Stimulated activated effector memory CD8-positive, alpha-beta T cell treated with anti-CD3 and anti-CD28 coated beads, Interleukin-12 subunit alpha, Interleukin-12 subunit beta, amount 100 ng/mL, for 72 hours (primary cell): ENCODE data around the gene TRIM59.
A peak's percentile ranks its signal among the peaks of the same experiment; 100 is the strongest.

ENCODE experiments used
- ATAC-seq: fragments of 150-1000 bp; cut with Tn5 transposase; 2 replicates; pipeline ENCODE4 v1.10.0; 2021
- DNase-seq, 2 donors: peaks; one replicate each; pipeline ENCODE4 v3.0.0; 2021 to 2022; ENCODE audit warnings: low spot score in 2 of 2
- H3K27ac Mint-ChIP-seq: one replicate; pipeline ENCODE4 v1.8.0; 2022; ENCODE audit warnings: mild to moderate bottlenecking, mixed read lengths
- H3K36me3 Mint-ChIP-seq: one replicate; pipeline ENCODE4 v1.8.0; 2022; ENCODE audit warnings: mild to moderate bottlenecking, mixed read lengths
- H3K4me1 Mint-ChIP-seq: one replicate; pipeline ENCODE4 v1.8.0; 2022; ENCODE audit warnings: mixed read lengths
- H3K4me3 Mint-ChIP-seq: one replicate; pipeline ENCODE4 v1.8.0; 2022; ENCODE audit warnings: mild to moderate bottlenecking, mixed read lengths
- H3K9me3 Mint-ChIP-seq: one replicate; pipeline ENCODE4 v1.8.0; 2022; ENCODE audit warnings: mixed read lengths

The TRIM59 gene

DNA sequence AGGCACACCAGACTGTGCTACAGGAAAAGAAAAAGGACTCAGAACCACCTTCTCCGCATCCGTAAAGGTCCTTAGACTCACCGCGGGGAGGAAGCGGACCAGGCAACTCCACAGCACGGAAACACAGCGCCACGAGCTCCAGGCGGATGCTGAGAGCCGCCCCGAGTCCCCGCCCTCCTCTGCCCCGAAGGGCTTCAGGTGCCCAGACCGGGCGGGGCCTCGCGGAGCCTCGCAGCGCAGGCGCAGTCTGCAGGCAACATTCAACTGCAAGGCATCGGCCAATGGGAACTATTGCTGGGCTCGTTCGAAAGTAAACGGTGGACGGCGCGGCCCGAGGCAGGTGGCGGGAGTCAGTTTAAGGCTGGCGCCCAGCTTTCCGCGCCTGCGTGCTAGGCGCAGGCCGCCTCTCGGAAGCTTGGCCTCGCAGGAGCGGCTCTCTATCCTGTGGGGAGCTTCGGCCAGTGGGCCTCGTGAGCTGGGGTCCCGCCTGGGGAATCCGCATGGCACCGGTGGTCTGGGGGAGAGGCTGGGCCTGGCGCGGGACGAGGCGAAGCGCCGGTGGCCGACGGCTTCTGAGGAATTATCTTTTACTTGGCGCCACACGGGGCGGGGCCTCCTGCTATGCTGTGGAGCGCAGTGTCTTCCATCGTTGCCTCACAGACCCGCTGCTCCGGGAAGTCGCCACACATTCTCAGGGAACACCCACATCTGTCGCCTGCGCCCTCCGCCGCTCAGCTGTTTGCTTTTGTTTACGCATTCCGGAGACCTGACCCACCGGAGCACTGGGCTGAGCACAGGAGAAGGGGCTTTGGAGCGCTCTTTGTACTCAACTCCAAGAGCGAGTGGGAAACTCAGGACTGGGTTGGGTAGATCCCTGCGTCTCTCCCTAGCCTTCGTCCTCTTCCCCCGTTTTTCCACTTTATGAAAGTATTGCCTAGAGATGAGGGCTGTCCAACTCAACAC, at the start of gene TRIM59:
TRIM59 (minus strand) TSS at position 151 of the 963 bp plus-strand sequence. CDS start 10,603 bp downstream, outside the sequence.
- H3K4me1 Mint-ChIP-seq = peaks cover 20% of the 10 kb centered on the region
- ATAC-seq (peak; percentile 97), DNase-seq (peak; percentile 89 to 96)
- peak within 1 kb of the TSS; percentile 98 for H3K27ac Mint-ChIP-seq
- H3K9me3 Mint-ChIP-seq = peaks cover 3% of the 10 kb centered on the region
- peak within 1 kb of the TSS; percentile 97 for H3K4me3 Mint-ChIP-seq
- H3K36me3 Mint-ChIP-seq = peaks cover 47% of the 10 kb centered on the region

- no peak overlapping the region for H3K27ac Mint-ChIP-seq
- DNase-seq (no peak), ATAC-seq (no peak)
- no peak overlapping the region for H3K4me3 Mint-ChIP-seq
- H3K36me3 Mint-ChIP-seq = peaks cover 48% of the 10 kb centered on the region
- H3K4me1 Mint-ChIP-seq = no peaks in the 10 kb centered on the region
- no peaks in the 10 kb centered on the region for H3K9me3 Mint-ChIP-seq
These were observed 48.6 kb upstream of the TRIM59 start for GRCh38 chr3:160498202-160498601.

DNA sequence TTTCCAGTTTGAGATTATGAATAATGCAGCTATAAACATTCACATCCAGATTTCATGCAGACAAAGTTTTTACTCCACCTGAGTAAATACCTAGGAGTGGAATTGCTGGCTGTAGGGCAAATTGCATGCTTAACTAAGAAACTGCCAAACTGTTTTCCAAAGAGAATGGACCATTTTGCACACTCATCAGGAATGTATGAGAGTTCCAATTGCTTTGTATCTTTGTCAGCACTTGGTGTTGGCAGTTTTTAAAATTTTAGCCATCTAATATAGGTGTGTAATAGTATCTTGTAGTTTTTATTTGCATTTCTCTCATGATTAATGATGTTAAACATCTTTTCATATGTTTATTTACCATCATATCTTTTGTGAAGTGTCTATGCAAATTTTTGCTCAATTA, 40.6 kb upstream of the TRIM59 start:
- no peak for DNase-seq
- H3K27ac Mint-ChIP-seq = no peak overlapping the region
- no peaks in the 10 kb centered on the region for H3K9me3 Mint-ChIP-seq
- no peak overlapping the region for H3K4me3 Mint-ChIP-seq
- peaks cover 4% of the 10 kb centered on the region for H3K4me1 Mint-ChIP-seq
- H3K36me3 Mint-ChIP-seq = no peaks in the 10 kb centered on the region
- ATAC-seq = no peak

- H3K4me1 Mint-ChIP-seq = peaks cover 6% of the 10 kb centered on the region
- ATAC-seq = no peak
These were observed 36.9 kb upstream of the TRIM59 start for GRCh38 chr3:160486459-160486869.

GRCh38 chr3:160482796-160483195, 33.2 kb upstream of the TRIM59 start:
- Mint-ChIP-seq H3K4me1 (peaks cover 6% of the 10 kb centered on the region), H3K27ac (no peak overlapping the region), H3K4me3 (no peak overlapping the region), H3K36me3 (no peaks in the 10 kb centered on the region), H3K9me3 (no peaks in the 10 kb centered on the region)
- DNase-seq = no peak
- ATAC-seq = no peak

More at GRCh38 chr3:160486459-160486869, 36.9 kb upstream of the TRIM59 start:
- H3K4me3 Mint-ChIP-seq = no peak overlapping the region
- H3K9me3 Mint-ChIP-seq = no peaks in the 10 kb centered on the region
- no peak for DNase-seq
- no peaks in the 10 kb centered on the region for H3K36me3 Mint-ChIP-seq
- H3K27ac Mint-ChIP-seq = no peak overlapping the region

DNA sequence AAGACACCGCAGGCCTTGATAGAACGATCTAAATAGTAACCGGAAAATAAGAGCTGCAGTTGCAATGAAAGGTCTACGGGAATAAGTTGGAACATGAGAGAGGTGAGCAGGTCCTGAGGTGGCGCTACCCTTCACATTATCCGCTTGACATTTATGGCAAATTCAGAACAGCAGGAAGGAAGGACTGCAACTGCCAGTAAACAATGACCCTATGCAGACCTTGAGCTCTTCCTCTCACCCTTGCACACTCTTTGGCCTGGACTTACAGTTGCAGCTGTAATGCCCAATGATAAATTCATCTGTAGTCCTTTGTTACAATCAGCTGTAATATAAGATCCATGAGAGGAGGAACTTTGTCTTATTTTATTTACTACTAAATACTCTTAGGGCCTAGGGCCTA, 32.3 kb upstream of the TRIM59 start:
- DNase-seq (no peak), ATAC-seq (no peak)
- H3K4me3 Mint-ChIP-seq = no peak overlapping the region
- no peaks in the 10 kb centered on the region for H3K9me3 Mint-ChIP-seq
- no peaks in the 10 kb centered on the region for H3K36me3 Mint-ChIP-seq
- peaks cover 6% of the 10 kb centered on the region for H3K4me1 Mint-ChIP-seq
- no peak overlapping the region for H3K27ac Mint-ChIP-seq

DNA sequence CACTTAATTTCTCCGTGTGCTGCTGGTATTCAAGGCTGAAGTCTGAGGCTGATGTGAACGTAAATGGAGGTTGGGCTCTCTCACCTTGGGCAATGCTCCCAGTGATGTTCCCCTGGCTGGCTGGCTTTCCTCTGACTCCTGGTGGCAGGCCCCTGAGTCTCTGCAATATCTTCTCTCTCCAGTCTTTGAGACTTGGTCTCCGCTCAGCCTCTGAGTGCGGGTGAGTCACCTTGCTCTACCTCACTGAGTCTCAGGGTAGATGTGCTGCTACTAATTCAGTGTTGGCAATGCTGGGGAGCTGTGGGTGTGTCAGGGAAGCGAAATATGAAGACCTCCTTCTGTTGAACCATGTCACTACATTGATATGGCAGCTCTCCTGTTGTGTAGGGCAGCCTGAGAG, 31.3 kb upstream of the TRIM59 start:
- no peak for ATAC-seq
- H3K36me3 Mint-ChIP-seq = no peaks in the 10 kb centered on the region
- no peak for DNase-seq
- H3K4me1 Mint-ChIP-seq = peaks cover 6% of the 10 kb centered on the region
- no peak overlapping the region for H3K27ac Mint-ChIP-seq
- H3K9me3 Mint-ChIP-seq = no peaks in the 10 kb centered on the region
- H3K4me3 Mint-ChIP-seq = no peak overlapping the region

DNA sequence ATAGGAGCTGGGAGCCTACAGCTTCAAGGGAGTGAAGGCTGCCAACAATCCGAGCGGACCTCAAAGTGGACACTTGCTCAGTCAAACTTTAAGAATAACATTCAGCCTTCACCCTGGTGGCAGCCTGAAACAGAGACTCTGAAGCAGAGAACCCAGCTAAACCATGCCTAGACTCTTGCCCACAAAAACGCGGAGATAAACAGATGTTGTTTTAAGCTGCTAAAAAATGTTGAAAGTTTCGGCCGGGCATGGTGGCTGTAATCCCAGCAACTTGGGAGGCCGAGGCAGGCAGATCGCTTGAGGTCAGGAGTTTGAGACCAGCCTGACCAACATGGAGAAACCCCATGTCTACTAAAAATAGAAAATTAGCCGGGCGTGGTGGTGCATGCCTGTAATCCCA, 29.8 kb upstream of the TRIM59 start:
- no peaks in the 10 kb centered on the region for H3K36me3 Mint-ChIP-seq
- H3K4me1 Mint-ChIP-seq = no peaks in the 10 kb centered on the region
- ATAC-seq (no peak), DNase-seq (no peak)
- no peaks in the 10 kb centered on the region for H3K9me3 Mint-ChIP-seq
- H3K4me3 Mint-ChIP-seq = no peak overlapping the region
- no peak overlapping the region for H3K27ac Mint-ChIP-seq

DNA sequence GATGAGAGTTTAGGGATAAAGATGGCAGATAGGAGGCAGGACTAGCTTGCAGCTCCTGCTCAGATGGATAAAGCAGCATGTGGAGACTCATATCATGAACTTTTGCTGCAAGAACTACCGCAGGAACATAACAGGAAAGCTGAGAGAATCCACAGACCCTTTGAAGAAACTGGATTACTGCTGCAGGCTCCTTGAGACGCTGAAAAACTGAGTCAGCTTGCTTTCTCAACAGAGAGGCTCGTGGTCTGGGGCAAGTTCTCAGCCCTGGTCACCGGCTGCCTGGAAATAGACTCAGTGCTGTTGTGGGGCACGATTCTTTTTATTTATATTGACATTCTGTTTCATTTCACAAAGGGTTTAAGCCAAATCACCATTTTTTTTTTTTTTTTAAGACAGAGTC, 28.8 kb upstream of the TRIM59 start:
- H3K9me3 Mint-ChIP-seq = no peaks in the 10 kb centered on the region
- no peak overlapping the region for H3K4me3 Mint-ChIP-seq
- DNase-seq (no peak), ATAC-seq (no peak)
- no peaks in the 10 kb centered on the region for H3K4me1 Mint-ChIP-seq
- no peak overlapping the region for H3K27ac Mint-ChIP-seq
- H3K36me3 Mint-ChIP-seq = no peaks in the 10 kb centered on the region

- H3K27ac Mint-ChIP-seq = no peak overlapping the region
These were observed 28.2 kb upstream of the TRIM59 start for GRCh38 chr3:160477750-160478149.

DNA sequence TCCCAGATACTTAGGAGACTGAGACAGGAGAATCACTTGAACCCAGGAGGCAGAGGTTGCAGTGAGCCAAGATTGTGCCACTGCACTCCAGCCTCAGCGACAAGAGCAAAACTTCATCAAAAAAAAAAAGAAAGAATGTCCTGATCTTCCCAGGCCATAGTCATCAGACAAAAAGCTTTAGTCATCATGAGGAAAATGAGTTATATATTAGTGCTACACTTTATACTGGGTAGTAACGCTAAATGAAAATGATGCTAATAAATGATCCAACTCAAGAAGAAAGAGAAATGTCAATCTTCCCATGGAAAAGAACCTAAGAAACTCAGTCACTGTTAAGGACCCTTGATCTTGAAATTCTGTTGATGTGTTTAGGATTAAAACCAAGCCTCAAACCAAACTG, 26.3 kb upstream of the TRIM59 start:
- no peaks in the 10 kb centered on the region for H3K9me3 Mint-ChIP-seq
- DNase-seq = no peak
- no peak for ATAC-seq
- no peak overlapping the region for H3K27ac Mint-ChIP-seq
- no peaks in the 10 kb centered on the region for H3K36me3 Mint-ChIP-seq
- no peak overlapping the region for H3K4me3 Mint-ChIP-seq
- no peaks in the 10 kb centered on the region for H3K4me1 Mint-ChIP-seq

More at GRCh38 chr3:160477750-160478149, 28.2 kb upstream of the TRIM59 start:
- Mint-ChIP-seq H3K36me3 (no peaks in the 10 kb centered on the region), H3K9me3 (no peaks in the 10 kb centered on the region), H3K4me1 (no peaks in the 10 kb centered on the region), H3K4me3 (no peak overlapping the region)
- DNase-seq (no peak), ATAC-seq (no peak)

DNA sequence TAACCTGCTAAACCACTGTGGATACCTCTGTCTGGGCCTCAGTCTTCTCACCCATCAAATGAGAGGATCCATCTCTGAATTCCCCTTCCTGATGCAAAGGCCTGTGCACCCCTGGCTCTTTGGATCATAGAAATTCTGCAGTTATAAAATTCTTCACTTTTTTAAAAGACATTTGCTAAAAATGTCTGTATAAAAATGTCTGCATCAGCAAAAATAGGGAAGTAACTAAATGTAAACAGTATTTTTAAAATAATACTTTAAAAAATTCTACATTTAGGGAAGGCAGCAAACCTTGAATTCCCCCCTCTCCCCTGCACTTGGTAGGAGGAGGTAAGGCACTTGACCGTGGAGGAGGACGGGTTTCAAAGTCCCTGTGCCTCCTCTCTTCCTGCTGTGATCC, 25.6 kb upstream of the TRIM59 start:
- Mint-ChIP-seq H3K27ac (no peak overlapping the region), H3K4me3 (no peak overlapping the region), H3K36me3 (no peaks in the 10 kb centered on the region), H3K9me3 (no peaks in the 10 kb centered on the region), H3K4me1 (no peaks in the 10 kb centered on the region)
- no peak for ATAC-seq
- DNase-seq = no peak

GRCh38 chr3:160474416-160474838, 24.8 kb upstream of the TRIM59 start:
- Mint-ChIP-seq H3K4me1 (no peaks in the 10 kb centered on the region), H3K4me3 (no peak overlapping the region), H3K36me3 (no peaks in the 10 kb centered on the region), H3K27ac (no peak overlapping the region), H3K9me3 (no peaks in the 10 kb centered on the region)
- no peak for ATAC-seq
- DNase-seq = no peak

- no peak overlapping the region for H3K4me3 Mint-ChIP-seq
- no peaks in the 10 kb centered on the region for H3K4me1 Mint-ChIP-seq
- H3K36me3 Mint-ChIP-seq = no peaks in the 10 kb centered on the region
- H3K27ac Mint-ChIP-seq = no peak overlapping the region
- DNase-seq (no peak), ATAC-seq (no peak)
- H3K9me3 Mint-ChIP-seq = no peaks in the 10 kb centered on the region
These were observed 24.4 kb upstream of the TRIM59 start for GRCh38 chr3:160473978-160474377.

- H3K27ac Mint-ChIP-seq = no peak overlapping the region
- H3K9me3 Mint-ChIP-seq = no peaks in the 10 kb centered on the region
- no peak overlapping the region for H3K4me3 Mint-ChIP-seq
- ATAC-seq (peak; percentile 37), DNase-seq (no peak)
- H3K36me3 Mint-ChIP-seq = no peaks in the 10 kb centered on the region
- no peaks in the 10 kb centered on the region for H3K4me1 Mint-ChIP-seq
These were observed 23.6 kb upstream of the TRIM59 start for GRCh38 chr3:160473221-160473620.

DNA sequence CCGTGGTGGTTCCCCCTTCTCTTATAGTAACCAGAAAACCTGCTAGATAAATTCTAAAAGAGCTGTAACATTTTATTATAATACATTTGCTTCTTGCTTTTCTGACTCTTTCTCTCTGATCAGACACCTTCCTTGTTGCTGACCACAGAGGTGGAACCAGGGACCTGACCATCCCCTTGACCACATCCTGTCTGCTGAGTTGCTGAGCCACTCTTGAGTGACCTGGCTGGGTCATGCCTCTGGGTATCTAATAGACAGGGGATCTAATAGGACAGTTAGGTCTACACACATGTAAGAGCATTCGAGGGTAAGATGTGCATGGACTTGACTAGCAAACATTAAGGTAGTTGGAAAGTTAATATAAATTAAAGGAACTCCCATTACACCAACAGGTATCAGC, 22.8 kb upstream of the TRIM59 start:
- no peak for ATAC-seq
- Mint-ChIP-seq H3K4me3 (no peak overlapping the region), H3K36me3 (no peaks in the 10 kb centered on the region), H3K27ac (no peak overlapping the region), H3K9me3 (no peaks in the 10 kb centered on the region), H3K4me1 (no peaks in the 10 kb centered on the region)
- DNase-seq = no peak
